NCI-H128 (cell line): Measurements from ENCODE around the gene KLF16.

Experiments used
- DNase-seq: peaks from one replicate; lab custom pipeline; 2025; ENCODE audit not compliant: unreplicated experiment; lab: John Stamatoyannopoulos, UW

Gene KLF16

DNA sequence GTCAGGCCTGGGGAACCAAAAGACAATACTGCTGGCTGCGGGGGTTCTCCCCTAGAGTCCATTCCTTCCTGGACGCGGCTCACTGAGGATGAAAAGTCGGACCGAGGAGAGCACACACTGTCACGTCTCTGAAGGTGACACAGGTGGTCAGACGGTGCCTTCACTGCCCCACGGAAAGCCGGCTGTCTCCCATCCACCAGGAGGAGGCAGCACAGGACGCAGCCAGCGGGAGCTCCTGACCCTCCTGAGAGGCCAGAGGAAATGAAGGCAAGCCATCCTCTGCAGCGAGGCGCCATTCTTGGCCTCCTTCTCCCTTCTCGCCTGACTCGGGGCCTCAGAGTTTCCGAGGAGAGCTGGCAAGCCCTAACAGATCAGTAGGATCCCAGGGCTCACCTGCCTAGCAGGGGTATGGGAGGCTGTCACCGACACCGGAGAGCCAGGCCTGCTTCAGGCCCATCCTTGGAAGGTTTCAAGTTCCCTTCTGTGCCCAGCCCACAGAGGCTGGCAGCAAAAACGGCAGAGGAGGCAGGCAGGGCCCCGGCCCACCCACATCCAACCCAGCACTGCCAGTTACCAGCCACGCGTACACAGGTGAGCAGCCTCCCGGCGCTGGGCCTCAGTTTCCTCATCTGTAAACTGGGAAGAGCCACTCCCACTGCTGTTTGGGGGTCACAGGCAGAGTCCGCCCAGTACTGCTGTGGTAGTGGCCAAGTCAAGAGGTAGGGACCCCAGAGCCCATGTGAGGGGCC is 19.6 kb downstream of the KLF16 start:
- no peak for DNase-seq

DNA sequence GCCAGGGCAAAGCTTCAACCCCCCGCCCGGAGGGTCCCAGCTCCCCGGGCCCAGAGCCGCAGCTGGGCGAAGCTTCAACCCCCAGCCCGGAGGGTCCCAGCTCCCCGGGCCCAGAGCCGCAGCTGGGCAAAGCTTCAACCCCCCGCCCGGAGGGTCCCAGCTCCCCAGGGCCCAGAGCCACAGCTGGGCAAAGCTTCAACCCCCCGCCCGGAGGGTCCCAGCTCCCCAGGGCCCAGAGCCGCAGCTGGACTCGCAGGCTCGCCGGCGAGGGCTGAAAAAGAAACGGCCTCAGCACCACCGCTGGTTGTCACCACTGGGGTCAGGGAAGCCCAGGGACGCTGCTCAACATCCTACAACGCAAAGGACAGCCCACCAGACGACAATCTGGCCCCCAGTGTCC is 20.3 kb downstream of the KLF16 start:
- no peak for DNase-seq

DNA sequence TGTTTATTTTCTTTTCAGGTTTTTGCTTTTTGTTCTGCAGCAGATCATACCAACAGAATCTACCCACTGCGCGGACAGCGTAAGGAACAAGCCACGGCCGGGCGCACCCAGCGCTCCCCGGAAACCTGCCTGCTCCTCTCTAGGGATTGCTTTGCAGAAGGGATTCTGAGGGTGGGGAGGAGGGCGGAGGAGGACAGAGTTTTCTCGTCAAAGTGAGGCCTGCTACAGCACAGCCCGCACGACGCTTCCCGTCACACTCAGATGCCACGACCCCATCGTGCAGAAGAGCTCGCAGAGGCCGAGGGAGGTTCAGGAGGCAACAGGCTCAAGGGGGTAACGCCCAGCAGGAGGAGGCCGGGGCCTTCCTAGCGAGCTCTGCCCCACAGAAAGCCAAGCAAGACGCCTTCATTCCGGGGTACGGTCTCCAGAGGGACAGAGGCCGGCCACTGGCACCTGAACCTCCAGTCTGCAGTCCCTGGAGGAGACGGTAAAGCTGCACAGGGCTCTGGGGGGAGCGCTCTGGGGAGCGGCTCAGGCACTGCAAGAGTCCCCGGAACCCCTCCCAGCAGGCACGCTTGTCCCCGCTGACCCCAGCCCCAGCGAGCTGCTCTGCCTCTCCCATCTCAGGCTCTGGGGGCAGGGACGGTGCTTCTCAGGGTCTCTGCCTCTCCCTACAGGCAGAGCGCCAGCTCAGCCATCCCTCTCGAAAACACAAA is 22.0 kb downstream of the KLF16 start:
- DNase-seq, result no peak

DNA sequence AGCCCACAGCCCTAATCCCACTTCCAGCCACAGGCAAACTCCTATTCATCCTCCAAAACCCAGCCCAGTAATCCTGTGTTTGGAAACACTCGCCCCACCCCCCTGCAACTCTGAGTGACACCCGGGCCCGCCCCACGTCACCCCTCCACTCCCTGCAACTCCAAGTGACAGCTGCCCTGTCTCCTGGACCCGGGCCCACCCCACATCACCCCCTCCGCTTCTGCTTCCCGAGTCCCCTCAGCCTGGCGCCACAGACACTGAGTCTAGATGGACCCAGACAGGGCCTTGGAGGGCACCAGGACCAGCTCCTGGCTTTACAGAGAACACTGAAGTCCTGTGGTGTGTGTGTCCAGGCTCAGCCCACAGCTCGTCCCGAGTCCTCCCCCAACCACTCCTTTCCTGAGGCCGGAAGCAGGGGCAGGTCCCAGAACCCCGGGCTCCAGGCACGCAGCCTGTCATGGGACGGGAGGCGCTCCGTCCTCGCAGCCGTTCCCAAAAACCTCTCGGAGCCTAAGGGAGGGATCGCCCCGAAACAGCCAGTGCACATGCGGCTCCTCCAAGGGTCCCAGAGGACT is 22.8 kb downstream of the KLF16 start:
- no peak for DNase-seq

DNA sequence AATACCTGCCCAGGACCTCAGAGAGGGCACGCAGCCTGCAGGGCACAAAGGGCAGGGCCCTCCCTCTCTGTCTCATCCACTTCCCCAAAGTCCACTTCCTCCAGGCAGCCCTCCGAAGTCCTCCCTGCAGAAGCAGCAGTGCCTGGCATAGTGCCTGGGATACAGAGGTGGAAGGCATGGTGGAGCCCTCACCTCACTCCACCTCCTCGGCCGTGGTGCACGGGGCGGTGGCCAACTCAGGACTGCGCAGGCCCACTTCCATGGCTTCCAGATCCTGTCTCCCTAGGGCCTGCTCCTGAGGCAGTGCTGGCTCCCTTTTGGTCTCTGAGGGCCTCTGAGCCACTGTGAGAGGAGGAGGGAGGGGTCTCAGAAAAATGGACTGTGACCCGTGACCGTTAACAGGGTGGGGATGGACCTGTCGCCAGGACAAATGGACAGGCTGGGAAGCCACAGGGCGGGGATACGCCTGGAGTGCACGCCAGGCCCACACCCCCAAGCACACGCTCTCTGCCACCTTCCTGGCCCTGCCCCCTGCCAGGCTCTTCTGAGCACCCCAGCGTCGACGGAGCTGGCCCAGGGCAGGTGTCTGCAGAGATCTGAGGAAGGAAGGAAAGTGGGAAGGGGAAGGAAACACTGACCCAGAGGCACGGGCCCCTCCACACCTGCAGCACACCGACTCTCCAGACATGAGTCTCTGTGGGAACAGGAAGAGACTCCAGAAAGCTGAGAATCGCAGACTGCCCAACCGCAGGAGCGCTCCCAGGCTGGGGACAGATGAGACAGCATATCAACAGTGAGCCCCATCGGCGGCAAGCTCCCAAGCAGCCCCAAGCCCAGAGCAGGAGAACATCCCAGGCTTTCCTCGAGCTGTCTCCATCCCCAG is 23.5 kb downstream of the KLF16 start:
- no peak for DNase-seq

DNA sequence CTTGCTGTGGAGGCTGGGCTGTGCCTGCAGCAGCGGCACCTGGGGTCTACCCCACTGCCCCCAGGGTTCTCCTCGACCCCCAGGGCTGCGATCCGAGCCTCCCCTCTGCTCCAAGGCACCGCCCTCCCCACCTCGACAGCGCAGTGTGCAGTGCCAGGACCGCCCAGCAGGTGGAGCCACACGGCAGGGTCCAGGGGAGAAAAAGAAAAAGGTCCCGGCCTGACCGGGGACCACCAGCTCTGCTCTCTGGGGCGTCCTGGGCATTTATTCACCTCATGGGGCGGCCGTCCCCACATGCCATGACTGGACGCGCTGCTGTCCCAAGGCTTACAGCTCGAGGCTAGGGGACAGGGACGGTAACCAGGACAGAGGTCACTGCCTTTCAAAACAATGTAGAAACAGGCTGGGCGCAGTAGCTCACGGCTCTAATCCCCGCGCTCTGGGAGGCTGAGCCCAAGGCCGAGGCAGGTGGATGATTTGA is 25.7 kb downstream of the KLF16 start:
- DNase-seq, result no peak

DNA sequence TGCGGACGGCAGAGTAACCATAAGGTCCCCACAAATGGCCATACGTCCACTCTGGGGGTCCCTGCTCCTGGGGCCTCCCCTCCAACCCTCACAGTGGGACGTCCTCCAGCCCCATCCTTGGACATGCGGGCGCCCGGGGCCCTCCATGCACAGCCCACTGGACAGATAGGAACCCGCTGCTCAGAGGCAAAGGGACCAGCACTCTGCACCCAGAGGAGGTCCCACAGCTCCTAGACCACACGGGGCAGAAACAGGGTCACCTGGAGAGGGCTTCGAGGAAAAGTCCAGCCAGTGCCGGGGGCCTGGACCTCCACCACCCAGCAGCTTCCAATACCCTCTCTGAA is 26.2 kb downstream of the KLF16 start:
- DNase-seq, result no peak

DNA sequence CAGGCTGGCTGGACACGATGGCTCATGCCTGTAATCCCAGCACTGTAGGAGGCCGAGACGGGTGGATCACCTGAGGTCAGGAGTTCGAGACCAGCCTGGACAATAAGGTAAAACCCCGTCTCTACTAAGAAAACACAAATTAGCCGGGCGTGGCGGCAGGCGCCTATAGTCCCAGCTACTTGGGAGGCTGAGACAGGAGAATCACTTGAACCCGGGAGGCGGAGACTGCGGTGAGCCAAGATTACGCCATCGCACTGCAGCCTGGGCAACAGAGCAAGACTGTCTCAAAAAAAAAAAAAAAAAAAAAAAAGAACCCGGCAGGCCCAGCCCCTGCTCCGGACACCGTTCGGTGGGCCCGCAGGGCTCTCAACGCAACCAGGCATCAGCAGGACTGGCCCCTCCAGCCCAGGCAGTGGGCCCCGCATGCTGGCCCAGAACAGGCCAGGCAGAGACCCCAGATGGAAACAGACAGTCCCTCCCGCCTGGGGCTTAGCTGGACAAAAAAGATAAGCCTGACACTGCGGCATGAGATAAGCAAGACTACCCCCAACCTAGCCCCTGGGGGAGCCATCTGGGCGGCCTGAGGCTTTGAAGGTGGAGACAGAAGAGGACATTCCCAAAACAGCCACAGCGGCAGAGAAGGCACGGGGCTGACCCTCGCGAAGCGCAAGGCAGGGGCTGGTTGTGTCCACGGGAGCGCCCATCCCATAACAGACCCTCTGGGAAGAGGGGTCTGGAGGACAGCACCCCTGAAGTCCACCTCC is 26.7 kb downstream of the KLF16 start:
- no peak for DNase-seq

DNA sequence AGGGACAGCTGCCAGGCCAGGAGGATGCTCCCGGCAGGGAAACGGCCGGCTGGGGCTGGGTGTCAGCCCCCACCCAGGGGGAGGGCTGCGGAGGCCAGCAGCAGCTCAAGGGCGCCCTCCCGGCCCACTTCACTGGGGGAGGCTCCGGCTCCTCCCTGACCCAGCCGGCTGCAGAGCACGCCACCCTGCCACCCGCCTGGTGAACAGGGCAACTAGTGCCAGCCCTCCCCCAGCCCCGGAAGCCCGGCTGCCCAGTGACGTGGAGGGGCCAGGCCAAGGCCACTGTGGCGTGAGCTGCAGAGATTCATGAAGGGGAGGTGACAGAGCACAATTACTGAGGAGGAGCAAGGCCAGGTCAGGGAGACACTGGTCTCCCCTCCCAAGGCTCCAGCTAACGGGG is 29.8 kb downstream of the KLF16 start:
- DNase-seq, result no peak

DNA sequence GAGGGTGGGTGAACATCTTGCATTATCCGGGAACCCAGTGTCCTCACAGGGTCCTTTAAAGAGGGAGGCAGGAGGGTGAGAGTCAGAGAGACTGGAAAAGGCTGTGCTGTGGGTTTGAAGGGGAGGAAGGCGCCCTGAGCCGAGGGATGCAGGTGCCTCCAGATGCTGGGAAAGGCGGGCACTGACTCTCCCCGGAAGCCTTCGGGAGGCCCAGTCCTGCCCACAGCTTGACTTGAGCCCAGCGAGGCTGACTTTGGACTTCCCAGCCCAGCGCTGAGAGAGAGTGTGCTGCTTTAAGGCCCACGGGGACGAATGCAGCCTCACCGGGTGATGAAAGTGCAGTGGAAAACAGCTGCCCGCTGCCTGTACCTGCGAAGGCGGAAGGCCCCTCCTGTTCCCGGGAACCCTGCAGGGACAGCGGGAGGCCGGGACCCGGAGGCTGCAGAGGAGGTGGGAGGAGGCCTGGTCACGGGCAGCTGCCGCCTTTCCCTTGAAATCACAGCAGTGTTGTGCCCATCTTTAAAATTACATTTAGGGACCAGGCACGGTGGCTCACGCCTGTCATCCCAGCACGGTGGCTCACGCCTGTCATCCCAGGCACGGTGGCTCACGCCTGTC is 31.2 kb downstream of the KLF16 start:
- no peak for DNase-seq

DNA sequence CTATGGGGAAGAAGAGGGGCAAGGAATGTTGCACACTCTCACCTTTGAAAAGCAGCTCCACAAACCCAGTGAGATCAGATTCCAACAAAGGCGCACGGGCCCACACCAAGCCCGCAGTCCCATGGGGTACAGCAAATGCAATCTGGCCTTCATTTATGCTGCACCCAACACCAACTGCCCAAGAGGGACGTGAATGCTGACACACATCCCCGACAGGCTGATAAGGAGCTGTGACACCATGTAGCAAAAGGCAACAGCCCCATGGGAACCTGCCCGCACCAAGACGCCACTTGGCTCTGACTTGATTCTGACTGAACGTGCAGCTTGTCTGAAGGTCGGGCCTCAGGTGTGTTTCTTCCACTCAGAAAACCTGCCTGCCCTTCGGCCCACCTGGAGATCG is 32.4 kb downstream of the KLF16 start:
- DNase-seq, result no peak

DNA sequence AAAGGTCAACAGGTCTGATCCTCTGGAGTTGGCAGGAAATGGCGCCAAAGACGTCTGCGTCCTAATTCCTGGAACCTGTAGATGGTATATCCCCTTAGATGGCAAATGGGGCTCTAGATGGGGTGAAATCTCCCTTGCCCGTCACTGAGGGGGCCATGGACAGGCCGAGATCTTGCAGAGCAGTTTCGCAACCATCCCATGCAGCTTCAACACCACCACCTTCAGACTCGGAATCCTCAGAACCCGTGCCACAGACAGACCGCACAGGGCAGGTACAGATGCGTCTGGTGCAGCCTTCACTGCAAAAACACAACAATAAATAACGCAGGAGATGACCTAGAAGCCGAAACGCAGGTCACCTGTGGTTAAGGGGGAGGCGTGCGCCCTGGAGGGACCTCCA is 32.8 kb downstream of the KLF16 start:
- DNase-seq, result no peak

DNA sequence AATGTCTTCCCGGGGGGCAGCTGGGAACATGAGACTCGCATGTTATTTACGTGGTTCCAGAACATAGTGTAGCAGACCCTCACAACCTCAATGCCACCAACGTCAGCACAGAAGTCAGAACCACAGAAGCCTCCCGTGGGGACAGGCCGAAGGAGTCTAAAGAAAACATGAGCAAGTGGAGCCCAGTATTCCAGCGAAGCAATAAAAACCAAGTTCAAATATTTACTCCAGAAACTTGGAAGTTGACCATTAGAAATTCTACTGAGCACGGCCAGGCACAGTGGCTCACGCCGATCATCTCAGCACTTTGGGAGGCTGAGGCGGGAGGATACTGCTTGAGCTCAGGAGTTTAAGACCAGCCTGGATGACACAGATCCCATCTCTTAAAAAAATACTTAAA is 33.4 kb downstream of the KLF16 start:
- DNase-seq, result no peak

DNA sequence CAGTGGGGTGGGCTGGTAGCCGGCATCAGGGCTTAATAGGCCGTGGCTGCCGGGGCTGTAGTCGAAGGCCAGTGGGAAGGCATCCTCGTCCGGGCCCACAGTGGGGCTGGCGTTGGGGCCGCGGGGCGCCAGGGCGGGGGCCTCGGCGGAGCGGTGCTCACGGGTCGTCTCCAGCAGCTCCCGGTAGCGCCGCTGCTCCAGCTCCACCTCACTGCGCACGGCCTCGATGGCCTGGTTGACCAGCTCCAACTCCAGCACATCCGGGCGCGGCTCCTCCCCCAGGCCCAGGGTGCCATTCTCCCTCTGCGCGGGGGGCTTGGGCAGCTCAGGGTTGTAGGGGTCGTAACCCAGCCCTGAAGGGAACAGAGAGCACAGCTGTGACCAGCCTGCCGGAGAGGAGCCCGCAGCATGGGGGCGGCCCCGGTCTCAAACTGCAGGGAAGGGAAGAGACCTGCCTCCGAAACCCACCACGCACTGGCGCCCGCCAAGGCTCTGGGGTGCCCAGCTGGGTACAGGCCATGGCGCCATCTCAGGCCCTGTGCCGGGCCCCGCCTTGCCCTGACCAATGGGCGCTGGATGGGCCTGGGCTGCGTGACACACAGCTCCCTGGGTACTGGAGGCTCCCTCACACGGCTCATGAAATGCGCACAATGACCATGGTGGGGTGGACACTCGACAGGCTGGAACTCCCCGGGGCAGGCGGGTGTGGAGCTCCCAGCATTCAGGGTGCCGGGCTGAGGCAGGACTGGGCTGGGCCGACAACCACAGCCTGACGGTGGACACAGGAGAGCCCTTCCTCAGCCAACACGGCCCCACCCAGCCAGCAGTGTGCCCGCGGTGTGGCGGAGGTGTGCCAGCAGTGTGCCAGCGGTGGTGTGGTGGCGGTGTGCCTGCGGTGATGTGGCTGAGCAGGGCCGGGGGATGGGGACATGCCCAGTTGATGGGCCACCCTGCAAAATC is 34.8 kb downstream of the KLF16 start:
- DNase-seq, result no peak

DNA sequence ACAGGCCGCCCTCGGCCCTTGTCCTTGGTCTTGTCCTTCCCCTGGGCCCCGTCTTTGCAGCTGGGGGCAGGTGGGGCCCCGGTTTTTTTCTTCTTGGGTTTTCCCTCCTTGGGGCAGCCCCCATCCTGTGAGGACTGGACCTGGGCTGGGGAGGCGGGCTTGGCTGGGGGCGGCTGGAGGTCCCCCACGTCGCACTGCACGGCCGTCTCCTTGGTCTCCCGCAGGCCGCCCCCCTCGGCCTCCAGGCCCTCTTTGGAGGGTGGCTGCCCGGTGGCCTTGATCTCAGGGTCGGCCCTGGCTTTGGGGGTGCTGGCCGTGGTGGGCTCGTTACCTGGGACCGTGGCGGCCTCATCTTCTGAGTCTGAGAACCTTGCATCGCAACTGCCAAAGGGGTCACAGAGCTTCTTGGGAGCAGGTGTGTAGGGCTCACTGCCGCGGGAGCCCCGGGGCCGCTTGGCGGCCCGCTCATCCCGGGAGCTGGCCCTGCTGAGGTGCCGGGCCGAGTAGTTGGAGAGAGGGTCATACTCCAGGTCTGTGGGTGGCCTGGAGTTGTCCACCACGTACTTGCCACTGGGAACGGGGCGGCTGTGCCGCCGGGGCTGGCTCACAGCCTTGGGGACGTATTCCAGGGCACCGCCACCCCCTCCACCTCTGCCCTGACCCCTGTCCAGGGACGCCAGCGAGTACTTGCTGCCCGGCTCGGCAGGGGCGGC is 35.7 kb downstream of the KLF16 start:
- no peak for DNase-seq

DNA sequence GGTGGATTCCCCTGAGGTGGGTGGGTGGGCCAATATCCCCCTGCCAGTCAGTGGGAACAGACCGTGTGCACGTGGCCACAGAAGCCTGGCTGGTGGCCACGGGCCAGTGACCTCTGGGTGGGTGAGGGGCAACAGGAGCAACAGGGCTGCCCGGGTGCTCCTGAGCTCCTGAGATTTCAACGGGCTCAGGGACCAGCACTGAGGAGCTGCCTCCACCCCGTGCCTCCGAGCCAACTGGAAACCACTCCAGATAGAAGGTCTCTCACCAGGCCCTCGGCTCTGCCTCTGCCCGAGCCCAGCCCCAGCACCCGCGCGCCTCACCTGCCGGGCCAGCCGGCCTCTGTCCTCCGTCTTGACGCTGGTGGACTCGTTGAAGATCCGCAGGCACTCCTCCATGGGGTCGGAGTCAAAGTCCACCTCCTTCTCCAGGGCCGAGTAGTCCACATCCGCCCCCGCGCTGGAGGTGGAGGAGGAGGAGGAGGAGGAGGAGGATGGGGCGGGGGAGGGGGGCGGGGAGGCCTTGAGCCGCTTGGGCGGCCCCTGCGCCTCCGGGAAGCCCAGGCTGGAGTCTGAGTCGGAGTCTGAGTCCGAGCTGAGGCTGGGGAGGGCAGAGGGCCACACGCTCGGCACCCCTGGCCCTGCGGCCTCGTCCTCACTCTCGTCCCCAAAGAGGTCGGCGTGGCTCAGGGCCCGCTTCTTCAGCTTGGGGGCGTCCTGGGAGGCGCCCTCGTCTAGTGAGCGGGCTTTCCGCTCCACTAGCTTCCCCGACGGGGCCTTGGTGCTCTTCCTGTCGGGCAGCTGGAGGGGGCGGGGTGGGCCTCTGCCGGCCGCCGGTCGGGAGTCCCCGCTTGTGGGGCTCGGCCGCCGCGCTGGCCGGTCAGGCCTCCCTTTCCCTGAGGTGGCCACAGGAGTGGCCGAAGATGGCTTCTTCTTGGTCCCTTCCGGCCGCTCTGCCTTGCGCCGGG is 36.5 kb downstream of the KLF16 start:
- no peak for DNase-seq

DNA sequence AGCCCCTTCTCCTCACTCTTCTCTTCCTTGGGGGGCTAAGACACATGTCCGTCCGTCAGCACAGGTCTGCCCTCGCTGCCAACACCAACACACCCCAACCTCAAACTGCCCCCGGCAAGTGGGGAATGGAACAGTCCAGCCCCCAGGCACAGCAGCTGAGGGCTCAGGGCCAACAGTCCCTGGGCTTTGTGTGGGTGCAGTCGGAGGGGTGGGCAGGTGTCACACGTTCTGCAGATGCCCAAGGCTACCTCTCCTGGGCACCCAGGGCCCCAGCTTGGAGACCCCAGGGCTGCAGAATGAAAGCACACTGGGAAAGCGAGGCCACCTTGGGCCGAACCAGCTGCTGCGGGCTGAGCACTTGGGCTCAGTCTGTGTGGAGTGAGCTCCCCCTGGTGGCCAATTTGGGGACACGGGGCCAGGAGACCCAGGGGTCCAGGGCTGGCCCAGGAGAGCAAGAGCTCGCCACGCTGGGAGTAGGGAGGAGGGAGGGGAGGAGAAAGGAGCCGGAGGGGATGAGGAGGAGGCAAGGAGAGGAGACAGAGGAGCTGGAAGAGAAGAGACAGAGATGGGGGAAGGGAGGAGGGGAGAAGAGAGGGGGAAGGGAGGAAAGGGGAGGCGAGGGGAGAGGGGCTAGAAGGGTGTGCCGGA is 37.3 kb downstream of the KLF16 start:
- DNase-seq, result peak; percentile 26
